Activated CD4-positive, alpha-beta memory T cell treated with anti-CD3 and anti-CD28 coated beads for 36 hours (primary cell): ENCODE results near the gene LRRC8D. TPM values are rescaled to one million over a fixed set of nuclear protein-coding genes. Genes with fewer than 3 reads are reported as not detected.

Experiments
- CTCF ChIA-PET: fragments of 350-600 bp; sonication (Branson Sonifier 250); formaldehyde crosslinking; loops from one replicate; lab custom pipeline; 2021; ENCODE audit warnings: antibody characterized with exemption, inconsistent platforms; lab: Charles Lee
- POLR2A ChIA-PET: fragments of 350-600 bp; sonication (Branson Sonifier 250); formaldehyde crosslinking; loops from one replicate; lab custom pipeline; 2021; ENCODE audit warnings: antibody characterized with exemption; lab: Charles Lee
- DNase-seq: peaks from one replicate; pipeline ENCODE4 v3.0.0-alpha.2; 2020
- H3K27ac Mint-ChIP-seq: one replicate; pipeline ENCODE4 v1.8.0; 2021; ENCODE audit warnings: mixed read lengths
- H3K27me3 Mint-ChIP-seq: one replicate; pipeline ENCODE4 v1.8.0; 2021; ENCODE audit warnings: mixed read lengths
- H3K36me3 Mint-ChIP-seq: one replicate; pipeline ENCODE4 v1.8.0; 2021; ENCODE audit warnings: mixed read lengths
- H3K4me1 Mint-ChIP-seq: one replicate; pipeline ENCODE4 v1.8.0; 2021; ENCODE audit warnings: low read depth, mixed read lengths
- H3K4me3 Mint-ChIP-seq: one replicate; pipeline ENCODE4 v1.8.0; 2021; ENCODE audit warnings: mild to moderate bottlenecking, mixed read lengths
- H3K9me3 Mint-ChIP-seq: one replicate; pipeline ENCODE4 v1.8.0; 2021; ENCODE audit warnings: mixed read lengths
- intact Hi-C: fragments of 100-400 bp; cut with micrococcal nuclease; formaldehyde crosslinking; loops from one replicate; pipeline ENCODE4 v1.15.1; 2023
- total RNA-seq, 2 experiments: library from RNA; stranded (reverse); gene quantifications; one replicate each; pipeline ENCODE4 v1.2.3, GENCODE V29; 2021

LRRC8D gene
- total RNA-seq, 2 experiments from 2014 or later: 17.7 to 19.4 TPM

- ChIA-PET CTCF (no interaction called here), POLR2A (no interaction called here)
- no peak overlapping the region for H3K4me3 Mint-ChIP-seq
- H3K9me3 Mint-ChIP-seq: no peaks in the 10 kb centered on the region
- no peaks in the 10 kb centered on the region for H3K27me3 Mint-ChIP-seq
- no peak overlapping the region for H3K27ac Mint-ChIP-seq
- DNase-seq: no peak
- peaks cover 10% of the 10 kb centered on the region for H3K4me1 Mint-ChIP-seq
- intact Hi-C loops: no loop called here
- no peaks in the 10 kb centered on the region for H3K36me3 Mint-ChIP-seq
Measured at GRCh38 chr1:89837036-89837481, 16.2 kb downstream of the LRRC8D start.

GRCh38 chr1:89837510-89837909 lies 16.7 kb downstream of the LRRC8D start:
- no peak for DNase-seq
- H3K9me3 Mint-ChIP-seq: no peaks in the 10 kb centered on the region
- H3K27me3 Mint-ChIP-seq: no peaks in the 10 kb centered on the region
- POLR2A ChIA-PET: no interaction called here
- H3K4me1 Mint-ChIP-seq: peaks cover 15% of the 10 kb centered on the region
- H3K4me3 Mint-ChIP-seq: no peak overlapping the region
- CTCF ChIA-PET: no interaction called here
- H3K36me3 Mint-ChIP-seq: no peaks in the 10 kb centered on the region
- H3K27ac Mint-ChIP-seq: no peak overlapping the region
- intact Hi-C loops: no loop called here

GRCh38 chr1:89839516-89839915 lies 18.7 kb downstream of the LRRC8D start:
- Mint-ChIP-seq H3K27me3 (no peaks in the 10 kb centered on the region), H3K4me3 (no peak overlapping the region), H3K27ac (no peak overlapping the region), H3K36me3 (peaks cover 6% of the 10 kb centered on the region), H3K4me1 (peaks cover 19% of the 10 kb centered on the region), H3K9me3 (no peaks in the 10 kb centered on the region)
- POLR2A ChIA-PET: no interaction called here
- CTCF ChIA-PET: interaction anchor here (0.7 kb wide), 1 partner anchor 148 kb away, joined by 4 read pairs; no protein-coding TSS in a partner anchor
- intact Hi-C loops: no loop called here
- DNase-seq: no peak

GRCh38 chr1:89841507-89841906 lies 20.7 kb downstream of the LRRC8D start:
- ChIA-PET POLR2A (interaction anchor here (0.7 kb wide), 1 partner anchor 17 kb away, joined by 4 read pairs; no protein-coding TSS in a partner anchor), CTCF (no interaction called here)
- H3K36me3 Mint-ChIP-seq: peaks cover 12% of the 10 kb centered on the region
- H3K4me1 Mint-ChIP-seq: peaks cover 38% of the 10 kb centered on the region
- intact Hi-C loops: loop anchor here (5.0 kb wide), 1 partner anchor 319 kb away; the partner anchor contains the start of gene LRRC8B
- DNase-seq: no peak
- H3K4me3 Mint-ChIP-seq: no peak overlapping the region
- H3K27me3 Mint-ChIP-seq: no peaks in the 10 kb centered on the region
- H3K9me3 Mint-ChIP-seq: no peaks in the 10 kb centered on the region
- no peak overlapping the region for H3K27ac Mint-ChIP-seq

GRCh38 chr1:89842567-89843272 lies 21.9 kb downstream of the LRRC8D start:
- intact Hi-C loops: loop anchor here (1.0 to 5.0 kb wide), 5 partner anchors 21 to 320 kb away; partner anchors contain the start of genes LRRC8B and LRRC8D
- CTCF ChIA-PET: interaction anchor here (0.7 to 2.2 kb wide), 28 partner anchors 11 to 359 kb away, joined by 3 to 16 read pairs (median 5); partner anchors contain the start of gene LRRC8D
- H3K9me3 Mint-ChIP-seq: no peaks in the 10 kb centered on the region
- DNase-seq: no peak
- H3K27me3 Mint-ChIP-seq: no peaks in the 10 kb centered on the region
- H3K27ac Mint-ChIP-seq: peak overlapping the region; percentile 92
- POLR2A ChIA-PET: interaction anchor here (0.7 to 2.1 kb wide), 13 partner anchors 11 to 239 kb away, joined by 3 to 20 read pairs (median 3); partner anchors contain the start of gene LRRC8D
- H3K4me3 Mint-ChIP-seq: peak overlapping the region; percentile 93
- peaks cover 45% of the 10 kb centered on the region for H3K4me1 Mint-ChIP-seq
- peaks cover 12% of the 10 kb centered on the region for H3K36me3 Mint-ChIP-seq

- intact Hi-C loops: loop anchor here (1.0 to 5.0 kb wide), 12 partner anchors 12 to 321 kb away; partner anchors contain the start of genes LRRC8B, LRRC8C, LRRC8D and ZNF326
- Mint-ChIP-seq H3K9me3 (no peaks in the 10 kb centered on the region), H3K36me3 (peaks cover 17% of the 10 kb centered on the region), H3K4me1 (peaks cover 51% of the 10 kb centered on the region), H3K4me3 (peak overlapping the region; percentile 93), H3K27me3 (no peaks in the 10 kb centered on the region), H3K27ac (peak overlapping the region; percentile 92)
- POLR2A ChIA-PET: interaction anchor here (0.6 to 2.1 kb wide), 18 partner anchors 10 to 240 kb away, joined by 3 to 20 read pairs (median 3); partner anchors contain the start of genes LRRC8D and ZNF326
- DNase-seq: peak; percentile 89
- CTCF ChIA-PET: interaction anchor here (0.7 to 2.2 kb wide), 32 partner anchors 9 to 823 kb away, joined by 3 to 16 read pairs (median 4); partner anchors contain the start of gene LRRC8D
Measured at GRCh38 chr1:89843273-89844130, 22.7 kb downstream of the LRRC8D start.

GRCh38 chr1:89844241-89844807 lies 23.5 kb downstream of the LRRC8D start:
- Mint-ChIP-seq H3K9me3 (no peaks in the 10 kb centered on the region), H3K4me3 (peak overlapping the region; percentile 93), H3K36me3 (peaks cover 17% of the 10 kb centered on the region), H3K27ac (peak overlapping the region; percentile 92), H3K27me3 (no peaks in the 10 kb centered on the region), H3K4me1 (peaks cover 55% of the 10 kb centered on the region)
- intact Hi-C loops: loop anchor here (1.0 to 5.0 kb wide), 8 partner anchors 11 to 322 kb away; partner anchors contain the start of genes LRRC8B, LRRC8C and ZNF326
- ChIA-PET POLR2A (interaction anchor here (0.6 to 2.1 kb wide), 9 partner anchors 15 to 209 kb away, joined by 3 to 20 read pairs (median 4); partner anchors contain the start of genes LRRC8D and ZNF326), CTCF (interaction anchor here (0.7 to 2.1 kb wide), 15 partner anchors 10 to 824 kb away, joined by 3 to 16 read pairs (median 6); partner anchors contain the start of gene LRRC8D)
- DNase-seq: peak; percentile 72

GRCh38 chr1:89844860-89845259 lies 24.0 kb downstream of the LRRC8D start:
- H3K4me3 Mint-ChIP-seq: peak overlapping the region; percentile 93
- H3K27ac Mint-ChIP-seq: peak overlapping the region; percentile 92
- H3K9me3 Mint-ChIP-seq: no peaks in the 10 kb centered on the region
- POLR2A ChIA-PET: no interaction called here
- H3K36me3 Mint-ChIP-seq: peaks cover 19% of the 10 kb centered on the region
- intact Hi-C loops: loop anchor here (1.0 to 5.0 kb wide), 8 partner anchors 10 to 323 kb away; partner anchors contain the start of genes LRRC8B, LRRC8C and ZNF326
- DNase-seq: peak; percentile 47
- no peaks in the 10 kb centered on the region for H3K27me3 Mint-ChIP-seq
- CTCF ChIA-PET: no interaction called here
- H3K4me1 Mint-ChIP-seq: peaks cover 60% of the 10 kb centered on the region

GRCh38 chr1:89847191-89847729 lies 26.4 kb downstream of the LRRC8D start:
- POLR2A ChIA-PET: no interaction called here

GRCh38 chr1:89850844-89851415 lies 30.1 kb downstream of the LRRC8D start:
- no peak for DNase-seq
- H3K36me3 Mint-ChIP-seq: peaks cover 11% of the 10 kb centered on the region
- H3K27me3 Mint-ChIP-seq: no peaks in the 10 kb centered on the region
- H3K27ac Mint-ChIP-seq: no peak overlapping the region
- CTCF ChIA-PET: interaction anchor here (1.0 kb wide), 1 partner anchor 46 kb away, joined by 3 read pairs; no protein-coding TSS in a partner anchor
- intact Hi-C loops: no loop called here
- no peak overlapping the region for H3K4me3 Mint-ChIP-seq
- POLR2A ChIA-PET: no interaction called here
- no peaks in the 10 kb centered on the region for H3K9me3 Mint-ChIP-seq
- peaks cover 41% of the 10 kb centered on the region for H3K4me1 Mint-ChIP-seq

More at GRCh38 chr1:89847191-89847729, 26.4 kb downstream of the LRRC8D start:
- Mint-ChIP-seq H3K4me1 (peaks cover 64% of the 10 kb centered on the region), H3K36me3 (peaks cover 19% of the 10 kb centered on the region), H3K4me3 (peak overlapping the region; percentile 31), H3K9me3 (no peaks in the 10 kb centered on the region), H3K27me3 (no peaks in the 10 kb centered on the region), H3K27ac (no peak overlapping the region)
- no peak for DNase-seq
- CTCF ChIA-PET: interaction anchor here (1.4 kb wide), 1 partner anchor 25 kb away, joined by 3 read pairs; no protein-coding TSS in a partner anchor
- intact Hi-C loops: no loop called here
